ENCODE data around the gene MYH7.
"Not testable (repeated sequence)": the region's sequence is repeated elsewhere in the genome, so short reads cannot be mapped to it uniquely, and the experiment has no call there.

The MYH7 gene

GRCh38 chr14:23435543-23436326 lies at the start of gene MYH7:
TSS of gene MYH7 (minus strand) at chr14:23435660. CDS start at chr14:23433732, 1,928 bp downstream.
- DNase-seq (ENCODE audit: low read depth in 2 of 2), result no peak

- DNase-seq (ENCODE audit: low read depth in 2 of 2), result no peak
These were observed 47.9 kb upstream of the MYH7 start for GRCh38 chr14:23483236-23483854.

DNA sequence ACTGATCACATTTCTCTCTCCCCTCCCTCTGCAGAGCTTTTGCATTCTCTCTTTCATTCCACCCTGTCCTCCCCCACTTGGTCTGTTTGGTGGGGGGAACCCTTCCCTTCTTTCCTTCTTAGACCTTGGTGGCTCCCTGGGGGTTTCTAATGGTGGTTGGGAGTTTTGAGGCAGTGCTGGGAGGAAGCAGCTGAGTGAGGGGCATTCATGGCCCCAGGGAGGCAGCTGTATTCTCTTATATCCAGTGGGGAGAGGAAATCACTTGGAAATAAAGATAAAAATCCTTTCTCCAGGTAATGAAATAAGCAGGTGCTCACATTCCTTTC lies 47.3 kb upstream of the MYH7 start:
- DNase-seq (ENCODE audit: low read depth in 2 of 2), result no peak

- no peak for DNase-seq (ENCODE audit: low read depth in 2 of 2)
These were observed 46.7 kb upstream of the MYH7 start for GRCh38 chr14:23481979-23482822.

GRCh38 chr14:23481362-23481970 lies 46.0 kb upstream of the MYH7 start:
- no peak for DNase-seq (ENCODE audit: low read depth in 2 of 2)

DNA sequence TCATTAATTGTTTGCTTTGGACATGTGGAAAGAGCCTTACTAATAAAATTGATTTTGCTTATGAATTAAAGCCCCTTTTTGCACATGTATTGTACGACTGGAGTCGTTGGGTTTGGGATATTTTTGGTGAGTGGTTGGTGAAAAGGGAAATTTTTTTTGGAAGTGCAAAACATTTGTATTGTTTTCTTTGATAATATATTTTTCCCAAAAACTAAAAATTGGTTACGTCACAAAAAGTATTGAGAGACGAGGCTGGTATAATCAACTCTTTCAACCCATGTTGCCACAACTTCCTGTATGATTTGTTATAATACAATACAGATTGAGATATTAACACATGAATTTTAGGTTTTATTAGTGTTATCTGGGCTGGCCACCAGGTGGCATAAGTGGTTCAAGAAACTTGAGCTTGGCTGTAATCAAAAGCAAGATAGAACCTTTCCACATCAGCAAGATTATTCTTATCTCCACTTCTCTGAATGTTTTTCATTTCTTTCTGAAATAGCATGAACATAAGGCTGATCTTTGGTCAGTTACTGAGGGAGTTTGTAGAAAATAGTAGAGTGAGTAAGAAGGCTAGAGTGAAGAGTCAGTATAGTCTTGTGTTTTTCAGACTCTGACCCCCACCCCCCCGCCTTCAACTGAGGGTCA lies 42.8 kb upstream of the MYH7 start:
- peak; percentile 9 to 51 for DNase-seq (ENCODE audit: low read depth in 2 of 2)

- no peak for DNase-seq (ENCODE audit: low read depth in 2 of 2)
These were observed 35.5 kb upstream of the MYH7 start for GRCh38 chr14:23470947-23471346.

- peak in 1 of 2 experiments; percentile 14 for DNase-seq (ENCODE audit: low read depth in 2 of 2)
These were observed 34.5 kb upstream of the MYH7 start for GRCh38 chr14:23469906-23470403.

DNA sequence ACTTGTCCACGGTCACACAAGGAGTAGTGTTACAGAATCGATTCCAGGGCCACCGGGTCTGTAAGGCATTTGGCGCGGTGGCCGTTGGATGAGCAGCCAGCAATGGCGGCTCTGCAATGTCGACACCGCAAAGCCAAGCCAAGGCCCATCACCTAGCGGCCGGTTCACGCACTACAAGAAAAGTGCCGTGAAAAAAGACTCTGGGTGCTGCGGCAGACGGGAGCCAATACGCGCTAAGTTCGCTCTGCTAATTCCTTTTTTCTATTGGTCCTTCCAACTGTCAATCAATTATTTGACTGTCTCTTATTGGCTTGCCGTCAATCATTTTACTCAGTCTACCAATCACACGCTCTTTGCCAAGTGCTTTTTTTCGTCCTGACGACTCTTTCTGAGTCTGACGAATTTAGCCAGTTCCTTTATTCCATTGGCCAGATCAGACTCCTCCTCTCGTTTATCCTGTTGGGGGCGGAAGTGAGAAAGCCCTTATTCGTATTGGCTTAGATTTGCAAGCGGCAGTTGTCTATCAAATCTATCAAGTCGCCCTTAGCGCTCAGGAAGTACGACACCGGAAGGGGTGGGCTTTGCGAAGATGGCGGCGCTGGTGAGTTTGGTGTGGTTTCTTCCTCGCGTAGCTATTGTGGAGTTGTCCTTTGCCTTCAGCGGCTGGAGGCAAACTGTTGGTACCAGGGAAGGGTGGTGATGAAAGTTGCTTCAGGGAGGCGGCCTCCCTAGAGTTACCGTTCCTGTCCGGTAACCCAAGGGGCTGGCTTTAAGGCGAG lies 33.9 kb upstream of the MYH7 start, which contains the start of gene NGDN:
NGDN (plus strand) TSS at position 577 of the 779 bp plus-strand sequence; CDS start at position 590, 13 bp downstream.
- peak; percentile 80 to 86 for DNase-seq (ENCODE audit: low read depth in 2 of 2)

GRCh38 chr14:23468704-23469126 lies 33.3 kb upstream of the MYH7 start:
- no peak for DNase-seq (ENCODE audit: low read depth in 2 of 2)

DNA sequence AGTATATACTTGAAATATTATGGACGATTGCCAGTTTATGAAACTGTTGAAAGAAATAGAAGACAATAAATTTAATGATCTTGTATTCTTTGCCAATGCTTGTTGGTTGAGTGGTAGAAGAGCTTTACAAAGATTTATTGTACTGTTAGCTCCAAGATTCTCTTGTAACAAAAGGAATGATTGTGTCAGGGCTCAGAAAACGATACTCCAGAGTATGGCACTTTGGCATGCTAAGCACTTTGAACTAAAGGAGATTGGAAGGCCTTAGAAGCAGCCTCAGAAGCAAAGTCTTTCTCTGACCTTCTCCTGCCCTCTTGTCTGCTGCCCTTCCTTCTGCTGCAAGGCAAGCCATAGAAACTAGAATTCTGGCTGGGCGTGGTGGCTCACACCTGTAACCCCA lies 29.8 kb upstream of the MYH7 start:
- no peak for DNase-seq (ENCODE audit: low read depth in 2 of 2)

DNA sequence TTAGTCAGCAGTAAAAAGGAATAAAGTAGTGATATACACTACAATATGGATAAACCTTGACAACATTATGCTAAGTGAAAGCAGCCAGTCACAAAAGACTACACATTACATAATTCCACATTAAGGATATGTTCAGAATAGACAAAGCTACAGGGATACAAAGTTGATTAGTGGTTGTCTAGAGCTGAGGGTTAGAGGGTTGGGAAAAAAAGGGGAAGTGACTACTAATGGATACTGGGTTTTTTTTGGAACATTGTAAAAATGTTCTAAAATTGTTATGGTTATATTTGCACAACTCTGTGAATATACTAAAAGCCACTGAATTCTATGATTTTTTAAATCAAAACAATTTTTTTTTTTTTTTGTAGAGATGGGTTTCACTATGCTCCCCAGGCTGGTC lies 29.2 kb upstream of the MYH7 start:
- DNase-seq (ENCODE audit: low read depth in 2 of 2), result no peak

DNA sequence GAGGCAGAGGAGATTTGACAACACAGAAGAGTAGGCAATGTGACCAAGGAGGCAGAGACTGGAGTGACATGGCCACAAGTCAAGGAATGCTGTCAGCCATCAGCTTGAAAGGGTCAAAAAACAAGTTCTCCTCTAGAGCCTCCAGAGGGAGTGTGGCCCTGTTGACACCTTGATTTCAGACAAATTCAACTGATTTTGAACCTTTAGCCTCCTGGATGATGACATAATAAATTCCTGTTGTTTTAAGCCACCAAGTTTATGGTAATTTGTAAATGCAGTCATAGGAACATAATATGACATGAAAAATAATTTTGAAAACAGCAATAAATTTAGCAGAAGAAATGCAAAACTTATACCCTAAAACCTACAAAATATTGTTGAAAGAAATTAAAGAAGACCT lies 25.5 kb upstream of the MYH7 start:
- no peak for DNase-seq (ENCODE audit: low read depth in 2 of 2)

DNA sequence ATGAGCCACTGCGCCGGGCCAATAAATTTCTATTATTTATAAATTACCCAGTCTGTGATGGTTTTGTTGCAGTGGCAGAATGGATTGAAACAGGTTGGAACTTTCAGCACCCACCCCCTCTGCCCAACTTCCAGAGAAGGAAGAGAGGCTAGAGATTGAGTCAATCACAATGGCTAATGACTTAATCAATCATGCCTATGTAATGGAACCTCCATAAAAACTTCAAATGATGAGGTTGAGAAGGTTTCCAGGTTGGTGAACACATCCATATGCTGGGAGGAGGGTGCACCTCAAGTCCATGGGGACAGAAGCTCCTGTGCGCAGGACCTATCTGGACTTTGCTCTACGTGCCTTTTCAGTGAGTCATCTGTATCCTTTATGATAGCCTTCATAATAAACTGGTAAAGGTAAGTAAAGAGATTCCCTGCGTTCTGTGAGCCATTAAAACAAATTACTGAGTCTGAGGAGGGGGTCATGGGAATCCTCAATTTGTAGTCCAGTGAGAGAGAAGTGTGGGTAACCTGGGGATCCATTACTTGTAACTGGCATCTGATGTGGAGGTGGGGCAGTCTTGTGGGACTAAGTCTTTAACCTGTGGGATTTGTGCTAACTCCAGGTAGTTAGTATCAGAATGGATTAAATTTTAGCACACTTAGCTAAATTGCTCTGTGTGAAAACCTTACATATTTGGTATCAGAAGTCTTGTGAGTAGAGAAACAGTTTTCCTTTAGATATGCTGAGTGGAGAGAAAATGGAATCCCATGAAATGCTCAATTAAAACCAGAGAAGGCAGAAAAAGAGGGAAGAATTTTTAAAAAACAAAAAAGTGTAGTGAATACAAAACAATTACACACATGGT lies 22.4 kb upstream of the MYH7 start:
- DNase-seq (ENCODE audit: low read depth in 2 of 2), result no peak

DNA sequence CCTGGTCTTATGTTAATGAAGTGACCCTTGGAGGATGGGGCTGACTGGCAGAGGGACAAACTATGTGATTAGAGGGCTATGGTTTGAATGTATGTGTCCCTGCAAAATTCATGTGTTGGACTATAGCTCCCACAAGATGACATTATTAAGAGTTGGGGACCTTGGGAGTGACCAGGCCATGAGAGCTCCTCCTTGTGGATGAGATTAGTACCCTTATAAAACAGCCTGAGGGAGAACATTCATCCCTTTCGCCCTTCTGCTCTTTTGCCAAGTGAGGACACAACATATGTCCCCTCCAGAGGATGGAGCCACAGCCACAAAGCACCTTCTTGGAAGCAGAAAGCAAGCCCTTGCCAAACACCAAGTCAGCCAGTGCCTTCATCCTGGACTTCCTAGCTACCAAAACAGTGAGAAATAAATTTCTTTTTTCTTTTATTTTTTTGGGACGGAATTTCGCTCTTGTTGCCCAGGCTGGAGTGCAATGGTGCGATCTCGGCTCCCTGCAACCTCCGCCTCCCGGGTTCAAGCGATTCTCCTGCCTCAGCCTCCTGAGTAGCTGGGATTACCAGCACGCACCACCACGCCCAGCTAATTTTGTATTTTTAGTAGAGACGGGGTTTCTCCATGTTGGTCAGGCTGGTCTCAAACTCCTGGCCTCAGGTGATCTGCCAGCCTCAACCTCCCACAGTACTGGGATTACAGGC lies 21.6 kb upstream of the MYH7 start:
- not testable (repeated sequence) for DNase-seq (ENCODE audit: low read depth in 2 of 2)

DNA sequence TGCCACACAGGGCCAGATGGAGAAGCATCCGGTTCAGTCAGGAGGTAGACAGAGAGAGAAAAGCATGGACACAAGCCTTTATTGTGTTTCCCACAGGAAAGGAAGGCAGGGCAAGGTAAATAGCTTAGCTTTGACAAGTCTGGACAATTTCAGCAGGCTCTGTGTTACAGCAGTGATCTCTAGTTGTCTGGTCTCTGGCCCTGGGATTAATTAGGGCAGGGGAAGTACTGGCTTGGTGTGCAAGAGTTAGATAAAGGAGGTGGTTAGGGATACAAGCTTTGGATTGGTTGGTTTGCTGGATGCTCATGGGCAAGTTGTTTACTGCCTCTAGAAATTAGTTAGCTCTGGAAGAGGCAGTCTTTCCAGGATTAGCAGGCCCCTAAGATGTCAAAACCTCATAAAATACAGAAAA lies 19.0 kb upstream of the MYH7 start:
- no peak for DNase-seq (ENCODE audit: low read depth in 2 of 2)

DNA sequence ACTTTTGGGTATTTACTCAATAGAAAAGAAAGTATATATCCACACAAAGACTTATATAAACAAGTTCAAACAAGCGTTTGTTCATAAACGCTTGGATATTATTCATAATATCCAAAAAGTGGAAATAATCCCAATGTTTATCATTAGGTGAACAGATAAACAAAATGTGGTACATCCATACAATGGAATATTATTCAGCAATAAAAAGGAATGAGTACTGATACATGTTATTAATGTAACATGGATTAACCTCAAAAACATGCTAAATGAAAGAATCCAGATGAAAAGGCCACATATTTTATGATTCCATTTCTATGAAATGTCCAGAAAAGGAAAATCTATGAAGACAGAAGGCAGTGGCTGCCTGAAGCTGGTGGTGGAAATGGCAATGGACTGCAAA lies 16.8 kb upstream of the MYH7 start:
- DNase-seq (ENCODE audit: low read depth in 2 of 2), result no peak

DNA sequence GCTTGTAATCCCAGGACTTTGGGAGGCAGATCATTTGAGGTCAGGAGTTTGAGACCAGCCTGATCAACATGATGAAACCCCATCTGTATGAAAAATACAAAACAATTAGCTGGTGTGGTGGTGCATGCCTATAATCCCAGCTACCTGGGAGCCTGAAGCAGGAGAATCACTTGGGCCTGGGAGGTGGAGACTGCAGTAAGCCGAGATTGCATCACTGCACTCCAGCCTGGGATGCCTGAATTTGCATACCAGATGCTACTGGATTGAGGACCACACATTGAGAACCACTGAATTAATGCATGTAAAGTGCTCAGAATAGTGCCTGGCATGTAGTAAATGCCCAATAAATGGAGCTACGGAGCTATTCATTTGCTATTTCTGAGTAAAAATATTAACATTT lies 14.9 kb upstream of the MYH7 start:
- DNase-seq (ENCODE audit: low read depth in 2 of 2), result no peak

GRCh38 chr14:23449314-23449713 lies 13.9 kb upstream of the MYH7 start:
- no peak for DNase-seq (ENCODE audit: low read depth in 2 of 2)
